H1 (cell line): Measurements from ENCODE around the gene FAM9B. TPM values are rescaled to one million over a fixed set of nuclear protein-coding genes. Genes with fewer than 3 reads are reported as not detected.

Source experiments
- BACH1 ChIP-seq: IDR thresholded peaks from 2 replicates; pipeline ENCODE4 v1.6.1; 2012; ENCODE audit warnings: low read length, improper control_type of control experiment
- CHD7 ChIP-seq: fragments of 300-600 bp; sonication (generic); IDR thresholded peaks from 2 replicates; pipeline ENCODE4 v1.7.1; 2012; ENCODE audit warnings: low read length, moderate library complexity, mild to moderate bottlenecking, inconsistent platforms; ENCODE audit not compliant: insufficient replicate concordance
- CREB1 ChIP-seq: IDR thresholded peaks from 2 replicates; pipeline ENCODE4 v1.6.1; 2012; ENCODE audit warnings: inconsistent platforms
- EP300 ChIP-seq, 2 experiments: IDR thresholded peaks; 1 replicate in 1 of 2; 2 replicates in 1 of 2; pipeline ENCODE4 v1.6.1; 2011 to 2012; ENCODE audit warnings: low read depth in 2 of 2, low read length in 2 of 2, mild to moderate bottlenecking in 2 of 2, borderline replicate concordance in 1 of 2, inconsistent platforms in 1 of 2, moderate library complexity in 1 of 2
- GABPA ChIP-seq: IDR thresholded peaks from 2 replicates; pipeline ENCODE4 v1.6.1; 2011; ENCODE audit warnings: mild to moderate bottlenecking, low read length, moderate library complexity, borderline replicate concordance; ENCODE audit not compliant: insufficient read depth
- RBBP5 ChIP-seq: IDR thresholded peaks from 2 replicates; pipeline ENCODE4 v1.7.1; 2012; ENCODE audit warnings: low read depth, mild to moderate bottlenecking, inconsistent platforms, low read length, moderate library complexity, borderline replicate concordance
- RNF2 ChIP-seq: fragments of 200-900, 300-1000 bp; sonication (generic); IDR thresholded peaks from 2 replicates; pipeline ENCODE4 v1.7.1; 2016; ENCODE audit warnings: borderline replicate concordance, low read depth, mild to moderate bottlenecking, antibody characterized with exemption, low read length; ENCODE audit not compliant: poor library complexity, severe bottlenecking; ENCODE audit errors: missing control alignments
- SIRT6 ChIP-seq: IDR thresholded peaks from one replicate; pipeline ENCODE4 v1.7.1; 2012; ENCODE audit warnings: low read length, inconsistent platforms
- USF2 ChIP-seq: IDR thresholded peaks from 2 replicates; pipeline ENCODE4 v1.6.1; 2011; ENCODE audit warnings: low read length, improper control_type of control experiment
- polyA plus RNA-seq, 7 experiments: library from polyadenylated mRNA; depleted of rRNA in 3 of 7; stranded (reverse) in 5 of 7; unstranded in 2 of 7; fragments of >200 nt in 5 of 7; fragments of 200-250 nt in 2 of 7; gene quantifications; 1 replicate in 5 of 7; 2 replicates in 1 of 7; 4 replicates in 1 of 7; pipeline versions ENCODE4 v1.2.1 to v1.2.3, GENCODE V29; 2011 to 2013; ENCODE audit warnings: missing spikeins in 2 of 7, mixed read lengths in 2 of 7
- total RNA-seq: library from RNA; stranded (reverse); fragmentation: NEBNext Ultra II Directional; extraction: Animal tissue kit (Norgen Biotek cat#: 25700); gene quantifications from 2 replicates; pipeline ENCODE4 v1.2.1, GENCODE V29; 2021

Gene FAM9B
- total and polyA plus RNA-seq, 2 of the 8 experiments (the other 6 are each of a cell fraction or from before 2014, with no cell fraction given) = not detected

- TF ChIP-seq CHD7 (no peak), USF2 (no peak), BACH1 (no peak), RNF2 (no peak), RBBP5 (no peak), GABPA (no peak), SIRT6 (no peak), EP300 (IDR thresholded peaks at IDR 0.05; ENCODE audit: borderline replicate concordance in 1 of 2, low read depth in 2 of 2, low read length in 2 of 2) (no peak), CREB1 (no peak)
Observed at GRCh38 chrX:9069573-9069972, 35.6 kb upstream of the FAM9B start (continued).
